ENCODE data around the gene CHST8.

GRCh38 chr19:33606556-33606955 lies 15.2 kb upstream of the CHST8 start:
- TF ChIP-seq, protein P1, sequence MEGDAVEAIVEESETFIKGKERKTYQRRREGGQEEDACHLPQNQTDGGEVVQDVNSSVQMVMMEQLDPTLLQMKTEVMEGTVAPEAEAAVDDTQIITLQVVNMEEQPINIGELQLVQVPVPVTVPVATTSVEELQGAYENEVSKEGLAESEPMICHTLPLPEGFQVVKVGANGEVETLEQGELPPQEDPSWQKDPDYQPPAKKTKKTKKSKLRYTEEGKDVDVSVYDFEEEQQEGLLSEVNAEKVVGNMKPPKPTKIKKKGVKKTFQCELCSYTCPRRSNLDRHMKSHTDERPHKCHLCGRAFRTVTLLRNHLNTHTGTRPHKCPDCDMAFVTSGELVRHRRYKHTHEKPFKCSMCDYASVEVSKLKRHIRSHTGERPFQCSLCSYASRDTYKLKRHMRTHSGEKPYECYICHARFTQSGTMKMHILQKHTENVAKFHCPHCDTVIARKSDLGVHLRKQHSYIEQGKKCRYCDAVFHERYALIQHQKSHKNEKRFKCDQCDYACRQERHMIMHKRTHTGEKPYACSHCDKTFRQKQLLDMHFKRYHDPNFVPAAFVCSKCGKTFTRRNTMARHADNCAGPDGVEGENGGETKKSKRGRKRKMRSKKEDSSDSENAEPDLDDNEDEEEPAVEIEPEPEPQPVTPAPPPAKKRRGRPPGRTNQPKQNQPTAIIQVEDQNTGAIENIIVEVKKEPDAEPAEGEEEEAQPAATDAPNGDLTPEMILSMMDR (IDR thresholded peaks at IDR 0.05; ENCODE audit: insufficient read depth, low read length, poor library complexity, severe bottlenecking) = no peak
- no peak for TF ChIP-seq EZH2phosphoT487 (conservative IDR thresholded peaks at IDR 0.05; ENCODE audit: low read length)
